Right ventricle myocardium inferior (tissue), 1 donor: ENCODE data around the gene TMEM63C. TPM values are rescaled to one million over a fixed set of nuclear protein-coding genes. Genes with fewer than 3 reads are reported as not detected.
"Not testable (repeated sequence)": the region's sequence is repeated elsewhere in the genome, so short reads cannot be mapped to it uniquely, and the experiment has no call there.

ENCODE experiments used
- ATAC-seq: fragments of 200-7000 bp; cut with Tn5 transposase; one replicate; pipeline ENCODE4 v1.9.1; 2020; ENCODE audit warnings: mild to moderate bottlenecking, moderate library complexity
- DNase-seq: peaks from one replicate; pipeline ENCODE4 v3.0.0; 2021; ENCODE audit errors: missing footprints
- intact Hi-C: fragments of 100-400 bp; cut with DNase I; formaldehyde crosslinking; loops from one replicate; pipeline ENCODE4 v1.11.0; 2022
- total RNA-seq: library from RNA; stranded (reverse); fragmentation: NEBNext Ultra II Directional; extraction: Animal tissue kit (Norgen Biotek cat#: 25700); gene quantifications from one replicate; pipeline ENCODE4 v1.2.1, GENCODE V29; 2021
- donor health status: DM: no; HTN: yes; CAD: no; lungs with severe emphysema.

The TMEM63C gene
- total RNA-seq, 1 donor from 2014 or later: 2.7 TPM

GRCh38 chr14:77266336-77266735 is 84.7 kb downstream of the TMEM63C start:
- no peak for ATAC-seq
- no peak for DNase-seq
- intact Hi-C loops: no loop called here

GRCh38 chr14:77267937-77268699 is 86.5 kb downstream of the TMEM63C start:
- intact Hi-C loops: no loop called here
- ATAC-seq (no peak), DNase-seq (no peak)

GRCh38 chr14:77268989-77269600 is 87.5 kb downstream of the TMEM63C start:
- intact Hi-C loops: no loop called here
- ATAC-seq (no peak), DNase-seq (no peak)

GRCh38 chr14:77270361-77271112 is 88.9 kb downstream of the TMEM63C start:
- DNase-seq (no peak), ATAC-seq (no peak)
- intact Hi-C loops: no loop called here

- intact Hi-C loops: no loop called here
- DNase-seq (no peak), ATAC-seq (no peak)
These were observed 89.6 kb downstream of the TMEM63C start, which contains the start of gene NGB for GRCh38 chr14:77271113-77271710. NGB (minus strand) TSS chr14:77271206; CDS start chr14:77270937, 269 bp downstream.

- intact Hi-C loops: no loop called here
- no peak for ATAC-seq
- no peak for DNase-seq
These were observed 90.7 kb downstream of the TMEM63C start for GRCh38 chr14:77272261-77272660.

GRCh38 chr14:77273796-77274195 is 92.2 kb downstream of the TMEM63C start:
- no peak for ATAC-seq
- intact Hi-C loops: no loop called here

GRCh38 chr14:77275041-77275580 is 93.5 kb downstream of the TMEM63C start:
- intact Hi-C loops: no loop called here
- DNase-seq: no peak
- ATAC-seq: no peak

More at GRCh38 chr14:77273796-77274195, 92.2 kb downstream of the TMEM63C start:
- DNase-seq: no peak

- intact Hi-C loops: no loop called here
- ATAC-seq: no peak
- no peak for DNase-seq
These were observed 94.0 kb downstream of the TMEM63C start for GRCh38 chr14:77275601-77276017.

GRCh38 chr14:77276295-77276935 is 94.8 kb downstream of the TMEM63C start:
- ATAC-seq (no peak), DNase-seq (no peak)
- intact Hi-C loops: no loop called here

GRCh38 chr14:77276959-77277358 is 95.4 kb downstream of the TMEM63C start:
- ATAC-seq (no peak), DNase-seq (no peak)
- intact Hi-C loops: no loop called here

- ATAC-seq (no peak), DNase-seq (no peak)
- intact Hi-C loops: no loop called here
These were observed 97.0 kb downstream of the TMEM63C start for GRCh38 chr14:77278461-77279230.

- DNase-seq (no peak), ATAC-seq (no peak)
- intact Hi-C loops: no loop called here
These were observed 98.1 kb downstream of the TMEM63C start for GRCh38 chr14:77279719-77280118.

- ATAC-seq, DNase-seq, intact Hi-C loops: not testable (repeated sequence)
These were observed 99.3 kb downstream of the TMEM63C start for GRCh38 chr14:77280921-77281320.

- intact Hi-C loops: no loop called here
- ATAC-seq: no peak
- no peak for DNase-seq
These were observed 100.3 kb downstream of the TMEM63C start for GRCh38 chr14:77281852-77282410.

GRCh38 chr14:77284066-77284465 is 102.5 kb downstream of the TMEM63C start:
- DNase-seq: no peak
- intact Hi-C loops: no loop called here
- ATAC-seq: no peak

- intact Hi-C loops: no loop called here
- ATAC-seq (no peak), DNase-seq (no peak)
These were observed 102.9 kb downstream of the TMEM63C start for GRCh38 chr14:77284466-77284865.

GRCh38 chr14:77286576-77286975 is 105.0 kb downstream of the TMEM63C start:
- DNase-seq (no peak), ATAC-seq (no peak)
- intact Hi-C loops: no loop called here
